ENCODE results near the gene TCF12. TPM values are rescaled to one million over a fixed set of nuclear protein-coding genes. Genes with fewer than 3 reads are reported as not detected.
"Not testable (repeated sequence)": the region's sequence is repeated elsewhere in the genome, so short reads cannot be mapped to it uniquely, and the experiment has no call there.

TCF12 gene
- total RNA-seq, 1 experiment from 2014 or later, result 102 TPM

DNA sequence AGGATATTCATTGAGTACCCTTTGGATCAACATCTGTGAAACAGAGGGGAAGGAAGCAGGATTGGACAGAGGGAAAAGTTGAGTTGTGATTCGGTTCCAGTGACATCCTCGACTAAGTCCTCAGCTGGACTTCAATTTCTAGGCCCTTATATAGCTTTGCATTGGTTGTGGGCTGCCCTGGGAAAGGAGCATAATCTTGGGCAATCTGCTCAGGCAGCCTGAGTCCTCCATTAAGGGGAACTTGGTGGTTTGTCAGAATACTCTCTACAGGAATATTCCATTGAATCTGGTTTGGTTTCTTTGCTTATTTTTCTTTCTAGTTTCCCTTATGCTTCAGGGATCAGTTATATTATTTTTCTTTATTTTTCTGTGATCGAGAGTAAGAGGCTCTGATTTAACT, 94.1 kb downstream of the TCF12 start:
- TF ChIP-seq REST (IDR thresholded peaks at IDR 0.05; ENCODE audit: insufficient read depth in 1 of 2, low read depth in 2 of 2, low read length in 1 of 2) (no peak), CTCF (IDR thresholded peaks at IDR 0.05) (no peak), SIN3A (IDR thresholded peaks at IDR 0.05; ENCODE audit: borderline replicate concordance, insufficient read depth, low read depth, low read length) (no peak), TCF7L2 (IDR thresholded peaks at IDR 0.05; ENCODE audit: low read depth, low read length) (no peak), POLR2AphosphoS5 (IDR thresholded peaks at IDR 0.05; ENCODE audit: low read depth, low read length) (no peak)
- intact Hi-C loops (cut with micrococcal nuclease; ENCODE audit: unreplicated experiment) (no loop called here), in situ Hi-C loops (cut with HindIII; ENCODE audit: low pct_unique_long_range_greater_than_20kb, low sequenced_read_pairs) (no loop called here)
- ATAC-seq, result no peak
- no peaks in the 10 kb centered on the region for H3K9me3 ChIP-seq (ENCODE audit: control insufficient read depth, insufficient read depth, low read depth, low read length)
- H3K27me3 ChIP-seq (ENCODE audit: control insufficient read depth, insufficient read depth, low read length), result no peaks in the 10 kb centered on the region
- POLR2A ChIA-PET, result no interaction called here
- H3K4me1 ChIP-seq (ENCODE audit: control insufficient read depth, insufficient read depth, low read length), result peaks cover 21% of the 10 kb centered on the region
- no peak for DNase-seq (ENCODE audit: low read depth, low spot score)
- H3K27ac ChIP-seq (ENCODE audit: low read length), result no peak overlapping the region
- CTCF ChIA-PET, result no interaction called here
- H3K36me3 ChIP-seq (ENCODE audit: control insufficient read depth, insufficient read depth, low read length), result no peaks in the 10 kb centered on the region
- no peak overlapping the region for H3K4me3 ChIP-seq (ENCODE audit: low read depth in 2 of 2, low read length in 2 of 2)
- no TSS peak for BruUV-seq (replicated peaks)

DNA sequence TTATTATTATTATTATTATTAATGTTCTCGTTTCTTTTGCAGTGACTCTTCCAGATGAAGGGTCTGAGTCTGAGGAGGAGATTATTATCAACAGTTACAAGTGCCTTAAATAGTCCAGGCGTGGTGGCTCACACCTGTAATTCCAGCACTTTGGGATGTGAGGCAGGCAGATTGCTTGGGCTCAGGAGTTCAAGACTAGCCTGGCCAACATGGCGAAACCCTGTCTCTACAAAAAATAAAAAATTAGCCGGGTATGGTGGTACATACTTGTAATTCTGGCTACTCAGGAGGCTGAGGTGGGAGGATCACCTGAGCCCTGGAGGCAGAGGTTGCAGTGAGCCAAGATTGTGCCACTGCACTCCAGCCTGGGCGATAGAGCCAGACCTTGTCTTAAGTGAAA, 96.5 kb downstream of the TCF12 start:
- not testable (repeated sequence) for ATAC-seq

GRCh38 chr15:57015360-57015759, 96.9 kb downstream of the TCF12 start:
- intact Hi-C loops (cut with micrococcal nuclease; ENCODE audit: unreplicated experiment), result no loop called here
- Histone ChIP-seq H3K36me3 (ENCODE audit: control insufficient read depth, insufficient read depth, low read length) (no peaks in the 10 kb centered on the region), H3K9me3 (ENCODE audit: control insufficient read depth, insufficient read depth, low read depth, low read length) (no peaks in the 10 kb centered on the region), H3K4me1 (ENCODE audit: control insufficient read depth, insufficient read depth, low read length) (peaks cover 17% of the 10 kb centered on the region), H3K27me3 (ENCODE audit: control insufficient read depth, insufficient read depth, low read length) (no peaks in the 10 kb centered on the region), H3K4me3 (ENCODE audit: low read depth in 2 of 2, low read length in 2 of 2) (no peak overlapping the region), H3K27ac (ENCODE audit: low read length) (no peak overlapping the region)
- no peak for DNase-seq (ENCODE audit: low read depth, low spot score)
- in situ Hi-C loops (cut with HindIII; ENCODE audit: low pct_unique_long_range_greater_than_20kb, low sequenced_read_pairs), result no loop called here
- ChIA-PET POLR2A (no interaction called here), CTCF (no interaction called here)
- TF ChIP-seq SIN3A (IDR thresholded peaks at IDR 0.05; ENCODE audit: borderline replicate concordance, insufficient read depth, low read depth, low read length), result no peak
- TF ChIP-seq POLR2AphosphoS5 (IDR thresholded peaks at IDR 0.05; ENCODE audit: low read depth, low read length), result no peak
- TF ChIP-seq TCF7L2 (IDR thresholded peaks at IDR 0.05; ENCODE audit: low read depth, low read length), result no peak
- no peak for TF ChIP-seq CTCF (IDR thresholded peaks at IDR 0.05)
- TF ChIP-seq REST (IDR thresholded peaks at IDR 0.05; ENCODE audit: insufficient read depth in 1 of 2, low read depth in 2 of 2, low read length in 1 of 2), result no peak
- ATAC-seq, result no peak
- no TSS peak for BruUV-seq (replicated peaks)

More for the DNA sequence above, 96.5 kb downstream of the TCF12 start:
- in situ Hi-C loops (cut with HindIII; ENCODE audit: low pct_unique_long_range_greater_than_20kb, low sequenced_read_pairs); H3K36me3 ChIP-seq (ENCODE audit: control insufficient read depth, insufficient read depth, low read length); CTCF ChIA-PET; H3K27ac ChIP-seq (ENCODE audit: low read length); BruUV-seq (replicated peaks); H3K9me3 ChIP-seq (ENCODE audit: control insufficient read depth, insufficient read depth, low read depth, low read length); H3K27me3 ChIP-seq (ENCODE audit: control insufficient read depth, insufficient read depth, low read length); intact Hi-C loops (cut with micrococcal nuclease; ENCODE audit: unreplicated experiment); H3K4me3 ChIP-seq (ENCODE audit: low read depth in 2 of 2, low read length in 2 of 2); POLR2A ChIA-PET; DNase-seq (ENCODE audit: low read depth, low spot score): not testable (repeated sequence)
- peaks cover 21% of the 10 kb centered on the region for H3K4me1 ChIP-seq (ENCODE audit: control insufficient read depth, insufficient read depth, low read length)
